ENCODE measurements around the gene PLAU. TPM values are rescaled to one million over a fixed set of nuclear protein-coding genes. Genes with fewer than 3 reads are reported as not detected.

PLAU gene
- 2.0 and 5.2 TPM in 2 replicates for total RNA-seq (2014; rRNA removed; shearing (Covaris generic))
- total RNA-seq (2022): 0.74 and 0.85 TPM in 2 replicates
- percentile 23 among the genes with signal in this experiment for Bru-seq, nascent RNA
- BruChase-seq, experiment 1, labeled RNA remaining after a 6-hour chase: percentile 23 among the genes with signal in this experiment
- percentile 32 among the genes with signal in this experiment for BruChase-seq, experiment 2, labeled RNA remaining after a 2-hour chase
- long read RNA-seq, partial matches to known transcripts: 0 of 2 reads
- long read RNA-seq, other reads (novel, unspliced or antisense): 2 of 2 reads

DNA sequence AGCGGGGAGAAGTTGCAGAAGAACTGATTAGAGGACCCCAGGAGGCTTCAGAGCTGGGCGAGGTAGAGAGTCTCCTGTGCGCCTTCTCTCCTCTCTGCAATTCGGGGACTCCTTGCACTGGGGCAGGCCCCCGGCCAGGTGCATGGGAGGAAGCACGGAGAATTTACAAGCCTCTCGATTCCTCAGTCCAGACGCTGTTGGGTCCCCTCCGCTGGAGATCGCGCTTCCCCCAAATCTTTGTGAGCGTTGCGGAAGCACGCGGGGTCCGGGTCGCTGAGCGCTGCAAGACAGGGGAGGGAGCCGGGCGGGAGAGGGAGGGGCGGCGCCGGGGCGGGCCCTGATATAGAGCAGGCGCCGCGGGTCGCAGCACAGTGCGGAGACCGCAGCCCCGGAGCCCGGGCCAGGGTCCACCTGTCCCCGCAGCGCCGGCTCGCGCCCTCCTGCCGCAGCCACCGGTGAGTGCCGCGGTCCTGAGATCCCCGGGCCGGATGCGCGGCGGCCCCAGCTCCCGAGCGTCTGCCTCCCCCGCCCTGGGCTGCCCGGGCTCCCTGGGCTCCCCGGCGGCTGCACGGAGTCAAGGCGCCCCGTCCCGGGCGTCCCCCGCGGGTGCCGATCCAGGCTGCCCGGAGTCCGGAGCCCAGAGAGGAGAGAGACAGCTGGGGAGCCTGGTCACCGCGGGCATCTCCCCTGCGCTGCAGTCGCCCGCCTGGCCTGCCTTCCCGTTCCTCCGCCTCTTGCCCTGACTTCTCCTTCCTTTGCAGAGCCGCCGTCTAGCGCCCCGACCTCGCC, at the start of gene PLAU:
Gene PLAU, plus strand, starts transcription at position 369 of the 789 bp plus-strand sequence. CDS start 424 bp downstream, outside the sequence.
- no TSS peak for BruUV-seq (replicated peaks)
- peak within 1 kb of the TSS; percentile 68 for H3K4me3 ChIP-seq (ENCODE audit: low read depth, low read length, poor library complexity, severe bottlenecking)
- ChIA-PET CTCF (ENCODE audit: unreplicated experiment) (no interaction called here), POLR2A (no interaction called here)
- H3K9me2 ChIP-seq (ENCODE audit: insufficient read depth, low read length): no peaks in the 10 kb centered on the region
- H3K79me2 ChIP-seq (ENCODE audit: insufficient read depth, low read depth, low read length): no peaks in the 10 kb centered on the region
- H3K9me3 ChIP-seq (ENCODE audit: low read length): no peaks in the 10 kb centered on the region
- no peaks in the 10 kb centered on the region for H4K20me1 ChIP-seq (ENCODE audit: insufficient read depth, low read length)
- H3K27ac ChIP-seq (ENCODE audit: low read depth, low read length, poor library complexity, severe bottlenecking): peak within 1 kb of the TSS; percentile 61
- H3K4me1 ChIP-seq (ENCODE audit: insufficient read depth, low read length, poor library complexity, severe bottlenecking): peaks cover 39% of the 10 kb centered on the region
- H3K36me3 ChIP-seq (ENCODE audit: insufficient read depth, low read length): no peaks in the 10 kb centered on the region
- H3K4me2 ChIP-seq (ENCODE audit: low read length): peak within 1 kb of the TSS; percentile 63
- intact Hi-C loops (cut with micrococcal nuclease; ENCODE audit: unreplicated experiment): no loop called here
- TF ChIP-seq, protein P1, sequence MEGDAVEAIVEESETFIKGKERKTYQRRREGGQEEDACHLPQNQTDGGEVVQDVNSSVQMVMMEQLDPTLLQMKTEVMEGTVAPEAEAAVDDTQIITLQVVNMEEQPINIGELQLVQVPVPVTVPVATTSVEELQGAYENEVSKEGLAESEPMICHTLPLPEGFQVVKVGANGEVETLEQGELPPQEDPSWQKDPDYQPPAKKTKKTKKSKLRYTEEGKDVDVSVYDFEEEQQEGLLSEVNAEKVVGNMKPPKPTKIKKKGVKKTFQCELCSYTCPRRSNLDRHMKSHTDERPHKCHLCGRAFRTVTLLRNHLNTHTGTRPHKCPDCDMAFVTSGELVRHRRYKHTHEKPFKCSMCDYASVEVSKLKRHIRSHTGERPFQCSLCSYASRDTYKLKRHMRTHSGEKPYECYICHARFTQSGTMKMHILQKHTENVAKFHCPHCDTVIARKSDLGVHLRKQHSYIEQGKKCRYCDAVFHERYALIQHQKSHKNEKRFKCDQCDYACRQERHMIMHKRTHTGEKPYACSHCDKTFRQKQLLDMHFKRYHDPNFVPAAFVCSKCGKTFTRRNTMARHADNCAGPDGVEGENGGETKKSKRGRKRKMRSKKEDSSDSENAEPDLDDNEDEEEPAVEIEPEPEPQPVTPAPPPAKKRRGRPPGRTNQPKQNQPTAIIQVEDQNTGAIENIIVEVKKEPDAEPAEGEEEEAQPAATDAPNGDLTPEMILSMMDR (conservative IDR thresholded peaks at IDR 0.05; ENCODE audit: low read length): no peak
- no peak for TF ChIP-seq EZH2phosphoT487 (IDR thresholded peaks at IDR 0.05; ENCODE audit: borderline replicate concordance, low read depth, low read length)
- H2AFZ ChIP-seq (ENCODE audit: low read length): peak within 1 kb of the TSS; percentile 58; the same call in 1 of the 2 replicates
- peak; percentile 53 for DNase-seq (ENCODE audit: low spot score)

DNA sequence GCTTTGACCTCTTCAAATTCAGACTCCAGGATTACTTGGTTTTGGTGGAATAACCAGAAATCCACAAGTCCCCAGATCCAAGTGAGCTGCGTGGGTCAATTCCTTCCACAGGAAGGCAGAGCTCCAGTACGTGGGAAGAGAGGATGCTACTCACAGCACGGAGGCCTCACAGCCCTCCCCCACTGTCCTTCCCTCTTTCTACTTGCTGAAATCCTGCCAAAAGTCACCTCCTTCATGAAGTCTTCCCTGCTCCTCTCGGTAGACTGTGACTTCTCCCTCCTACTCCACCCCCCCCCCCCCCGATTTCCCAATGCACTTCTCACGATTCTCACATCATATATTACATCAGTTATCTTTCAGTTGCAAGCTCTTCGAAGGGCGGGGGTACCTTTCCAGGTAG, 48.9 kb upstream of the PLAU start:
- Histone ChIP-seq H4K20me1 (ENCODE audit: insufficient read depth, low read length) (no peaks in the 10 kb centered on the region), H3K27ac (ENCODE audit: low read depth, low read length, poor library complexity, severe bottlenecking) (no peak overlapping the region), H3K9me2 (ENCODE audit: insufficient read depth, low read length) (no peaks in the 10 kb centered on the region), H2AFZ (ENCODE audit: low read length) (no peak overlapping the region), H3K4me2 (ENCODE audit: low read length) (no peak overlapping the region), H3K4me1 (ENCODE audit: insufficient read depth, low read length, poor library complexity, severe bottlenecking) (peaks cover 50% of the 10 kb centered on the region), H3K4me3 (ENCODE audit: low read depth, low read length, poor library complexity, severe bottlenecking) (no peak overlapping the region), H3K36me3 (ENCODE audit: insufficient read depth, low read length) (peaks cover 54% of the 10 kb centered on the region), H3K79me2 (ENCODE audit: insufficient read depth, low read depth, low read length) (no peaks in the 10 kb centered on the region; the same call in 1 of the 2 replicates), H3K9me3 (ENCODE audit: low read length) (no peaks in the 10 kb centered on the region)
- intact Hi-C loops (cut with micrococcal nuclease; ENCODE audit: unreplicated experiment): no loop called here
- CTCF ChIA-PET (ENCODE audit: unreplicated experiment): interaction anchor here (0.8 to 2.0 kb wide), 2 partner anchors 13 to 18 kb away, joined by 3 to 8 read pairs; partner anchors contain the start of gene CAMK2G
- POLR2A ChIA-PET: interaction anchor here (0.8 to 3.8 kb wide), 3 partner anchors 10 to 18 kb away, joined by 3 to 22 read pairs (median 8); no protein-coding TSS in a partner anchor
- DNase-seq (ENCODE audit: low spot score): no peak
- no TSS peak for BruUV-seq (replicated peaks)
- TF ChIP-seq, protein P1 (conservative IDR thresholded peaks at IDR 0.05; ENCODE audit: low read length): no peak
- no peak for TF ChIP-seq EZH2phosphoT487 (IDR thresholded peaks at IDR 0.05; ENCODE audit: borderline replicate concordance, low read depth, low read length)

Data from OCI-LY7 (cell line).